Colonic mucosa (tissue), 2 donors: Measurements from ENCODE around the gene RABL2B. TPM values are rescaled to one million over a fixed set of nuclear protein-coding genes. Genes with fewer than 3 reads are reported as not detected.

Source experiments
- total RNA-seq, 2 donors: library from RNA; stranded (reverse); fragmentation: NEBNext Ultra II Directional in 1 of 2; extraction: Animal tissue kit (Norgen Biotek cat#: 25700) in 1 of 2; gene quantifications; one replicate each; pipeline ENCODE4 v1.2.1, GENCODE V29; 2021
- donor health status: DM: no; HTN: no; CAD: no.
- donor health status: DM: no; HTN: no; CAD: no.

RABL2B gene
- total RNA-seq, 2 donors from 2014 or later, result 14.3 to 23.9 TPM

Other genes starting within 250 kb of the RABL2B start
- under 1 TPM; 0.07 to 0.16 TPM for gene KLHDC7B, start 237.7 kb downstream of the RABL2B start, total RNA-seq
- gene SYCE3, start 220.7 kb downstream of the RABL2B start, total RNA-seq, result not detected
- 10 to 100 TPM; 20.1 to 21.7 TPM for gene CPT1B, start 205.2 kb downstream of the RABL2B start, total RNA-seq
- 10 to 100 TPM; 52.6 to 89.7 TPM for gene CHKB, start 200.8 kb downstream of the RABL2B start, total RNA-seq
- 1 to 10 TPM; 1.2 to 1.4 TPM for gene MAPK8IP2, start 182.8 kb downstream of the RABL2B start, total RNA-seq
- 10 to 100 TPM; 40.6 to 61.0 TPM for gene ARSA, start 155.5 kb downstream of the RABL2B start, total RNA-seq
- 1 to 10 TPM; 3.6 to 4.3 TPM for gene SHANK3, start 110.8 kb downstream of the RABL2B start, total RNA-seq
- gene ACR, start 45.4 kb downstream of the RABL2B start, total RNA-seq, result under 1 TPM; 0.77 to 0.80 TPM